Smooth muscle cell (in vitro differentiated cells): ENCODE measurements around the gene AUTS2. TPM values are rescaled to one million over a fixed set of nuclear protein-coding genes. Genes with fewer than 3 reads are reported as not detected.

Experiments used
- DNase-seq: peaks from one replicate; lab custom pipeline; 2025; ENCODE audit not compliant: unreplicated experiment; lab: John Stamatoyannopoulos, UW
- H2AFZ ChIP-seq: fragments of 200-600 bp; sonication (generic); 2 replicates; pipeline ENCODE4 v1.6.0; 2016; ENCODE audit warnings: antibody characterized with exemption, low read depth, mild to moderate bottlenecking
- H3F3A ChIP-seq: fragments of 200-600 bp; sonication (generic); 2 replicates; pipeline ENCODE4 v1.6.0; 2017; ENCODE audit warnings: antibody characterized with exemption, low read depth
- H3K27ac ChIP-seq: fragments of 200-600 bp; sonication (generic); 2 replicates; pipeline ENCODE4 v1.5.1; 2016; ENCODE audit warnings: low read depth, mild to moderate bottlenecking
- H3K27me3 ChIP-seq: fragments of 200-600 bp; sonication (generic); 2 replicates; pipeline ENCODE4 v1.6.1; 2016; ENCODE audit warnings: low read depth, mild to moderate bottlenecking
- H3K36me3 ChIP-seq: fragments of 200-600 bp; sonication (generic); 2 replicates; pipeline ENCODE4 v1.5.1; 2016; ENCODE audit warnings: low read depth
- H3K4me1 ChIP-seq: fragments of 200-600 bp; sonication (generic); 2 replicates; pipeline ENCODE4 v1.5.1; 2016; ENCODE audit warnings: low read depth
- H3K4me2 ChIP-seq: fragments of 200-600 bp; sonication (generic); 2 replicates; pipeline ENCODE4 v1.6.0; 2016; ENCODE audit warnings: mild to moderate bottlenecking
- H3K4me3 ChIP-seq: fragments of 200-600 bp; sonication (generic); 2 replicates; pipeline ENCODE4 v1.5.1; 2016; ENCODE audit warnings: mild to moderate bottlenecking
- H3K79me2 ChIP-seq: fragments of 200-600 bp; sonication (generic); 2 replicates; pipeline ENCODE4 v1.6.0; 2016; ENCODE audit warnings: low read depth, mild to moderate bottlenecking
- H3K9ac ChIP-seq: fragments of 200-600 bp; sonication (generic); 2 replicates; pipeline ENCODE4 v1.6.0; 2016; ENCODE audit warnings: low read depth
- H3K9me3 ChIP-seq: fragments of 200-600 bp; sonication (generic); replicated peaks from 2 replicates; pipeline ENCODE4 v1.5.1; 2016; ENCODE audit warnings: low read depth
- H4K20me1 ChIP-seq: fragments of 200-600 bp; sonication (generic); 2 replicates; pipeline ENCODE4 v1.6.0; 2016; ENCODE audit warnings: low read depth
- CTCF ChIP-seq: fragments of 200-600 bp; sonication (generic); IDR thresholded peaks from 2 replicates; pipeline ENCODE4 v1.5.1; 2017; ENCODE audit warnings: borderline replicate concordance, mild to moderate bottlenecking, antibody characterized with exemption; ENCODE audit not compliant: insufficient read depth, poor library complexity, severe bottlenecking
- WGBS: methylation state at CpG from one replicate; pipeline ENCODE4 v1.1.7; 2016; ENCODE audit warnings: low lambda C conversion rate; 5-methylcytosine and 5-hydroxymethylcytosine counted together
- polyA plus RNA-seq: library from polyadenylated mRNA; unstranded; fragments of >200 nt; fragmentation: Nextera tagmentation; extraction: Ambion mirVana; gene quantifications from 2 replicates; pipeline ENCODE4 v1.2.1, GENCODE V29; 2016
- total RNA-seq: library from RNA; depleted of rRNA; stranded (reverse); fragments of >200 nt; gene quantifications from 2 replicates; pipeline ENCODE4 v1.2.3, GENCODE V29; 2014

The AUTS2 gene
- total and polyA plus RNA-seq, 2 experiments from 2014 or later, result 6.5 to 8.6 TPM

GRCh38 chr7:70694971-70695794 lies 1096.9 kb downstream of the AUTS2 start:
- Histone ChIP-seq H3K36me3 (no peaks in the 10 kb centered on the region), H3K4me3 (peak overlapping the region; percentile 98), H3K9me3 (no peaks in the 10 kb centered on the region), H2AFZ (peak overlapping the region; percentile 81), H4K20me1 (peaks cover 41% of the 10 kb centered on the region), H3K9ac (peak overlapping the region; percentile 84), H3K4me1 (peaks cover 30% of the 10 kb centered on the region), H3K27me3 (peaks cover 11% of the 10 kb centered on the region), H3K27ac (no peak overlapping the region), H3K79me2 (peaks cover 6% of the 10 kb centered on the region), H3K4me2 (peak overlapping the region; percentile 95), H3F3A (no peaks in the 10 kb centered on the region)
- no peak for DNase-seq
- no peak for TF ChIP-seq CTCF
- 1% methylated on average over 60 of the region's 77 CpGs for WGBS

- Histone ChIP-seq H3K36me3 (no peaks in the 10 kb centered on the region), H3K79me2 (peaks cover 6% of the 10 kb centered on the region), H4K20me1 (peaks cover 47% of the 10 kb centered on the region), H3K4me3 (peak overlapping the region; percentile 98), H3K9me3 (no peaks in the 10 kb centered on the region), H3K27me3 (peaks cover 9% of the 10 kb centered on the region), H3K9ac (peak overlapping the region; percentile 84), H2AFZ (peak overlapping the region; percentile 81), H3F3A (no peaks in the 10 kb centered on the region), H3K4me1 (peaks cover 32% of the 10 kb centered on the region), H3K4me2 (peak overlapping the region; percentile 95), H3K27ac (no peak overlapping the region)
- under 1% methylated on average over 9 of the region's 9 CpGs for WGBS
- DNase-seq, result no peak
- TF ChIP-seq CTCF, result no peak
These were observed 1097.5 kb downstream of the AUTS2 start for GRCh38 chr7:70695795-70696083.

GRCh38 chr7:70696201-70696754 lies 1098.0 kb downstream of the AUTS2 start:
- Histone ChIP-seq H3K4me3 (peak overlapping the region; percentile 98), H4K20me1 (peaks cover 52% of the 10 kb centered on the region), H3F3A (no peaks in the 10 kb centered on the region), H3K27ac (no peak overlapping the region), H3K27me3 (peaks cover 4% of the 10 kb centered on the region), H3K4me2 (peak overlapping the region; percentile 95), H3K4me1 (peaks cover 38% of the 10 kb centered on the region), H3K79me2 (peaks cover 6% of the 10 kb centered on the region), H3K9me3 (no peaks in the 10 kb centered on the region), H3K36me3 (no peaks in the 10 kb centered on the region), H2AFZ (no peak overlapping the region), H3K9ac (no peak overlapping the region)
- 9% methylated on average over 10 of the region's 10 CpGs for WGBS
- no peak for TF ChIP-seq CTCF
- DNase-seq, result no peak
